Activated naive CD4-positive, alpha-beta T cell treated with anti-CD3 and anti-CD28 coated beads, Interleukin-2, amount 10 ng/mL, durations not matched to agents 7 days and 5 days (primary cell): ENCODE data around the gene HDDC3.

Experiments used
- CTCF ChIA-PET: fragments of 350-600 bp; sonication (Branson Sonifier 250); formaldehyde crosslinking; loops from one replicate; lab custom pipeline; 2021; ENCODE audit warnings: antibody characterized with exemption; lab: Charles Lee
- DNase-seq: peaks from one replicate; pipeline ENCODE4 v3.0.0-alpha.2; 2020
- H3K27ac Mint-ChIP-seq: one replicate; pipeline ENCODE4 v1.8.0; 2021; ENCODE audit warnings: mild to moderate bottlenecking, moderate library complexity, mixed read lengths
- H3K27me3 Mint-ChIP-seq: one replicate; pipeline ENCODE4 v1.8.0; 2021; ENCODE audit warnings: mild to moderate bottlenecking, mixed read lengths
- H3K36me3 Mint-ChIP-seq: one replicate; pipeline ENCODE4 v1.8.0; 2021; ENCODE audit warnings: mixed read lengths
- H3K4me1 Mint-ChIP-seq: one replicate; pipeline ENCODE4 v1.8.0; 2021; ENCODE audit warnings: mixed read lengths
- H3K4me3 Mint-ChIP-seq: one replicate; pipeline ENCODE4 v1.8.0; 2021; ENCODE audit warnings: mild to moderate bottlenecking, moderate library complexity, mixed read lengths
- H3K9me3 Mint-ChIP-seq: one replicate; pipeline ENCODE4 v1.8.0; 2021; ENCODE audit warnings: mixed read lengths

The HDDC3 gene

DNA sequence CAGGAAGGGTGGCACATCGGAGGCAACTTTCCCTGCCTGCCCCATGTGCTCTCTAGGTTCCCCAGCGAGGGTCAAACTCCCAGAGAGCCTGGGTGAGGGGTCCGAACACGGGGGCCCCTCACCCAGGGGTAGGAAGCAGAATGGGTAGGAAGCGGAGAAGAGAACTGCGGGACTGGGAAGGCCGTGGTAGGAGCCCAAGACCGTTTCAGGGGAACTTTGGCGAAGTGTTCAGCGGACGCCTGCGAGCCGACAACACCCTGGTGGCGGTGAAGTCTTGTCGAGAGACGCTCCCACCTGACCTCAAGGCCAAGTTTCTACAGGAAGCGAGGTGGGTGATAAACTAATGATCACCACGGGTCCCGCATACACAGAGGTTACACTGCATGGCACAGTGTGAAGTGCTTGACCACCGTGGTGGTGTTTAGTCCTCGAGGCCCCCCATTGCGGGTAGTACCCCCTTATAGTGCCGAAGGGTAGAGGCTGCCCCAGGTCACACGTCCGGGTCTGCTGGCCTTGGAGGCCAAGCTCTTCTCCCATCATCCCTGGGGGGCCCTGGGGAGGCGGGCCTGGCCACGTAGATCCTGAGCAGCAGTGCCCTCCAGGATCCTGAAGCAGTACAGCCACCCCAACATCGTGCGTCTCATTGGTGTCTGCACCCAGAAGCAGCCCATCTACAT lies 39.7 kb downstream of the HDDC3 start:
- no peaks in the 10 kb centered on the region for H3K9me3 Mint-ChIP-seq
- H3K4me1 Mint-ChIP-seq, result no peaks in the 10 kb centered on the region
- no peak overlapping the region for H3K4me3 Mint-ChIP-seq
- H3K36me3 Mint-ChIP-seq, result peaks cover 8% of the 10 kb centered on the region
- CTCF ChIA-PET, result interaction anchor here (1.5 to 7.3 kb wide), 2 partner anchors 41 to 573 kb away, joined by 3 to 51 read pairs; partner anchors contain the start of genes HDDC3 and UNC45A
- H3K27ac Mint-ChIP-seq, result no peak overlapping the region
- H3K27me3 Mint-ChIP-seq, result peaks cover under 1% of the 10 kb centered on the region
- DNase-seq, result no peak

DNA sequence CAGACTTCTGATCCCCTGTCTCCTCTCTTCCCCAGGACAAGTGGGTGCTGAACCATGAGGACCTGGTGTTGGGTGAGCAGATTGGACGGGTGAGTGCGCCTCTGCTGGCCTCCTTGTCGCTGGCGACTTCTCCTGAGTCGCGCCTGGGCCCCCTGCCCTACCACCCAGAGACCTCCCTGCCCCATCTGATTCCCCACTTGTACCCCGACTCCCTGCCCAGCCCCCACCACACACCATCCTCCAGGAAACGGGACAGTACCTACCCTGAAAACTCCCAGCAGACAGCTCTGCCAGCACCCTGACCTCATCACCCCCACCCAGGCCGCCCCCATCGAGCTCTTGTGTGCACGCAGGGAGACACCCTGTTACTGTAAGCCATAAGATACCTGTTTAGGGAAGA lies 40.3 kb downstream of the HDDC3 start:
- Mint-ChIP-seq H3K27ac (peak overlapping the region; percentile 33), H3K4me1 (no peaks in the 10 kb centered on the region), H3K36me3 (peaks cover 8% of the 10 kb centered on the region), H3K4me3 (no peak overlapping the region), H3K27me3 (no peaks in the 10 kb centered on the region), H3K9me3 (no peaks in the 10 kb centered on the region)
- CTCF ChIA-PET, result no interaction called here
- DNase-seq, result no peak

DNA sequence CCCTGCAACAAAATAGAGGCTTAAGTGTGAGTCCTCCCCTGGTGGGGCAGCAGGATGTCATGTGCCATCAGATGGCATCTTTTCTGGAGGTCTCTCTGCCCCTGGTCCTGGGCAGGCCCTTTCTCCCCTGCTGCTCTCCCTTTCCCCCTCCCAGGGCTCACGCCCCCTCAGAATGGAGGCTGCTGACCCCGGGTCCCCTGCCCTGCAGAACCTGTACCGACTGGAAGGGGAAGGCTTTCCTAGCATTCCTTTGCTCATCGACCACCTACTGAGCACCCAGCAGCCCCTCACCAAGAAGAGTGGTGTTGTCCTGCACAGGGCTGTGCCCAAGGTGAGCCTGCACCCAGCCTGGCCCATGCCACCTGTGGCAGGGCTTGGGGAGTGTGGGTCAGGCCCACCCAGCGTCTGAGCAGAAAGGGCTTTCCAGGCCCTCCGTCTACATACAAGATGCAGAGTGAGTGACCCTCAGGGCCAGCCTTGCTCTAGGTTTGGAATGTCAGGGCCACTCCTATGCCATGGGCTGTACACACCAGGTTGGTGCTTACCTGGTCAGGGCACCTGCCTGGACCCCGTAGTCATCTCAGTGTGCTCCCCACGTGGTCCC lies 40.9 kb downstream of the HDDC3 start:
- CTCF ChIA-PET, result interaction anchor here (1.7 kb wide), 1 partner anchor 11 kb away, joined by 6 read pairs; the partner anchor contains the start of gene MAN2A2
- no peak overlapping the region for H3K4me3 Mint-ChIP-seq
- DNase-seq, result no peak
- peak overlapping the region; percentile 33 for H3K27ac Mint-ChIP-seq
- H3K9me3 Mint-ChIP-seq, result no peaks in the 10 kb centered on the region
- H3K27me3 Mint-ChIP-seq, result no peaks in the 10 kb centered on the region
- H3K36me3 Mint-ChIP-seq, result peaks cover 7% of the 10 kb centered on the region
- H3K4me1 Mint-ChIP-seq, result peaks cover under 1% of the 10 kb centered on the region

DNA sequence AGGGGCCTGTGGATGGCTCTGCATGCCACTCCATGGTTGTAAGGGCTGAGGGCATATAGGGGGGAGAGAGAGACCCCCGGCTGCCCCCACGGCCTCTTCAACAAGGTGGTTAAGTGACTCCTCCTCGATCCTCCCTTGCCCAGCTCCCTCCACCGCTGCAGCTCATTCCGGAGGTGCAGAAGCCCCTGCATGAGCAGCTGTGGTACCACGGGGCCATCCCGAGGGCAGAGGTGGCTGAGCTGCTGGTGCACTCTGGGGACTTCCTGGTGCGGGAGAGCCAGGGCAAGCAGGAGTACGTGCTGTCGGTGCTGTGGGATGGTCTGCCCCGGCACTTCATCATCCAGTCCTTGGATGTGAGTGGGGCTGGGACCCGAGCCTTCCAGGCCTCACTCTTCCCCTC lies 41.5 kb downstream of the HDDC3 start:
- H3K27me3 Mint-ChIP-seq, result no peaks in the 10 kb centered on the region
- no peaks in the 10 kb centered on the region for H3K9me3 Mint-ChIP-seq
- peaks cover 5% of the 10 kb centered on the region for H3K36me3 Mint-ChIP-seq
- peaks cover 7% of the 10 kb centered on the region for H3K4me1 Mint-ChIP-seq
- CTCF ChIA-PET, result interaction anchor here (1.7 kb wide), 1 partner anchor 11 kb away, joined by 6 read pairs; the partner anchor contains the start of gene MAN2A2
- no peak for DNase-seq
- H3K4me3 Mint-ChIP-seq, result no peak overlapping the region
- H3K27ac Mint-ChIP-seq, result no peak overlapping the region

DNA sequence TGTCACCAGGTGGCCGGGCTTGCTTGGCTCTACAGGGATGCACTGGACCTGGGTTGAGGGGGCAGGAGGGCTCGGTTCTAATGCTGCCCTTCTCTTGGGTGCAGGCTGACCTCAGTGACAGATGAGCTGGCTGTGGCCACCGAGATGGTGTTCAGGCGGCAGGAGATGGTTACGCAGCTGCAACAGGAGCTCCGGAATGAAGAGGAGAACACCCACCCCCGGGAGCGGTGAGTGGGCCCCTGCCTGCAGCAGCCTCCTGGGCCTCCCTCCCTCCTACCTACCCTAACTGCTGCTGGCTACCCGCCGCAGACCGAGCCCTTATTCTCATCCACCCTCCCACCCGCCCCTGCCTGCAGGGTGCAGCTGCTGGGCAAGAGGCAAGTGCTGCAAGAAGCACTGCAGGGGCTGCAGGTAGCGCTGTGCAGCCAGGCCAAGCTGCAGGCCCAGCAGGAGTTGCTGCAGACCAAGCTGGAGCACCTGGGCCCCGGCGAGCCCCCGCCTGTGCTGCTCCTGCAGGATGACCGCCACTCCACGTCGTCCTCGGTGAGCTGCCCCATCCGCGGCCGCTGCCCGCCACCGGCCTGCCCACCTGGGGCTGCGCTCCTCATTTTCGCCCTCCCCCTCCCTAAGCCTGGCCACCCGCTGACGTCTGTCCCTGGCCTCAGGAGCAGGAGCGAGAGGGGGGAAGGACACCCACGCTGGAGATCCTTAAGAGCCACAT lies 42.5 kb downstream of the HDDC3 start:
- CTCF ChIA-PET, result interaction anchor here (0.8 to 2.8 kb wide), 4 partner anchors 12 to 242 kb away, joined by 3 to 14 read pairs (median 5); partner anchors contain the start of gene MAN2A2
- Mint-ChIP-seq H3K36me3 (peaks cover 1% of the 10 kb centered on the region), H3K4me3 (no peak overlapping the region), H3K9me3 (no peaks in the 10 kb centered on the region), H3K27ac (no peak overlapping the region), H3K4me1 (peaks cover 16% of the 10 kb centered on the region), H3K27me3 (no peaks in the 10 kb centered on the region)
- no peak for DNase-seq

DNA sequence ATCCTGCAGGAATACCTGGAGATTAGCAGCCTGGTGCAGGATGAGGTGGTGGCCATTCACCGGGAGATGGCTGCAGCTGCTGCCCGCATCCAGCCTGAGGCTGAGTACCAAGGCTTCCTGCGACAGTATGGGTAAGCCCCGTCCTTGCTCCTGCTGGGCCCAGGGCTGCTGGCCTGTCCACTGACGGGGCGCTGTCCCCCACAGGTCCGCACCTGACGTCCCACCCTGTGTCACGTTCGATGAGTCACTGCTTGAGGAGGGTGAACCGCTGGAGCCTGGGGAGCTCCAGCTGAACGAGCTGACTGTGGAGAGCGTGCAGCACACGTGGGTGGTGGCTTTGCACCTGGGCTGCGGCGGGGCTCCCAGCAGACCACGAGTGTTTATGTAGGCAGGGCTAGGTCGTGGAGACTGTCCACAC lies 43.0 kb downstream of the HDDC3 start:
- no peak for DNase-seq
- no peak overlapping the region for H3K27ac Mint-ChIP-seq
- CTCF ChIA-PET, result interaction anchor here (0.8 to 2.8 kb wide), 4 partner anchors 13 to 241 kb away, joined by 3 to 14 read pairs (median 5); partner anchors contain the start of gene MAN2A2
- no peaks in the 10 kb centered on the region for H3K9me3 Mint-ChIP-seq
- H3K36me3 Mint-ChIP-seq, result peaks cover 1% of the 10 kb centered on the region
- H3K4me1 Mint-ChIP-seq, result peaks cover 20% of the 10 kb centered on the region
- H3K27me3 Mint-ChIP-seq, result no peaks in the 10 kb centered on the region
- H3K4me3 Mint-ChIP-seq, result no peak overlapping the region

DNA sequence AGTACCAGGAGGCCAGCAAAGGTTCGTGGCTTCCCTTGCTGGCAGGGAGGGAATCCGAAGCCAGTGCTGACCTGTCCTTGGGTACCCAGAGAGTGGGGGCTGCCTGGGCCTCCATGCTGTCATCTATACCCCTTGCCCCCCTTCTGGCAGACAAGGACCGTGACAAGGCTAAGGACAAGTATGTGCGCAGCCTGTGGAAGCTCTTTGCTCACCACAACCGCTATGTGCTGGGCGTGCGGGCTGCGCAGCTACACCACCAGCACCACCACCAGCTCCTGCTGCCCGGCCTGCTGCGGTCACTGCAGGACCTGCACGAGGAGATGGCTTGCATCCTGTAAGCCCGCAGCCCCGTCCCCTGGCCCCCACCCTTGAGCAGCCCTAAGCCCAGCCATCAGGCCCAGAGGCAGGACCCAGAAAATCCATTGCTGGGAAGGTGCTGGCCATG lies 45.3 kb downstream of the HDDC3 start:
- DNase-seq, result no peak
- Mint-ChIP-seq H3K36me3 (peaks cover 3% of the 10 kb centered on the region), H3K4me1 (peaks cover 32% of the 10 kb centered on the region), H3K27me3 (no peaks in the 10 kb centered on the region), H3K27ac (no peak overlapping the region), H3K4me3 (no peak overlapping the region), H3K9me3 (no peaks in the 10 kb centered on the region)
- CTCF ChIA-PET, result interaction anchor here (0.8 to 4.4 kb wide), 9 partner anchors 9 to 238 kb away, joined by 4 to 78 read pairs (median 11); partner anchors contain the start of gene HDDC3

DNA sequence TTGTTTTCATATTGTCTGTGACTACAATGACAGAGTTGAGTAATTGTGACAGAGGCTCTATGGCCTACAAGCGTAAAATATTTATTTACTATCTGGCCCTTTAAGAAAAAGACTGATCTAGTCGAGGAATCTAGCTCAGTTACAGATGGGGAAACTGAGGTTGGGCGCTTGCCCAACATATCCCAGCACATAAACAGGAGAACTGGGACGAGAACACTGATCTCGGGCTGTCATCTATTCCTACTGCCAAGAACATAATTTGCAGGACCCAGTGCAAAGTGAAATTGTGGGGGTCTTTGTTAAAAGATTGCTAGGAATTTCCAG lies 46.1 kb downstream of the HDDC3 start:
- H3K9me3 Mint-ChIP-seq, result no peaks in the 10 kb centered on the region
- H3K27ac Mint-ChIP-seq, result no peak overlapping the region
- no peak for DNase-seq
- peaks cover 3% of the 10 kb centered on the region for H3K36me3 Mint-ChIP-seq
- H3K4me1 Mint-ChIP-seq, result peaks cover 32% of the 10 kb centered on the region
- no peak overlapping the region for H3K4me3 Mint-ChIP-seq
- CTCF ChIA-PET, result interaction anchor here (0.7 to 4.4 kb wide), 36 partner anchors 10 to 593 kb away, joined by 3 to 78 read pairs (median 5); partner anchors contain the start of genes BLM and HDDC3
- H3K27me3 Mint-ChIP-seq, result no peaks in the 10 kb centered on the region

DNA sequence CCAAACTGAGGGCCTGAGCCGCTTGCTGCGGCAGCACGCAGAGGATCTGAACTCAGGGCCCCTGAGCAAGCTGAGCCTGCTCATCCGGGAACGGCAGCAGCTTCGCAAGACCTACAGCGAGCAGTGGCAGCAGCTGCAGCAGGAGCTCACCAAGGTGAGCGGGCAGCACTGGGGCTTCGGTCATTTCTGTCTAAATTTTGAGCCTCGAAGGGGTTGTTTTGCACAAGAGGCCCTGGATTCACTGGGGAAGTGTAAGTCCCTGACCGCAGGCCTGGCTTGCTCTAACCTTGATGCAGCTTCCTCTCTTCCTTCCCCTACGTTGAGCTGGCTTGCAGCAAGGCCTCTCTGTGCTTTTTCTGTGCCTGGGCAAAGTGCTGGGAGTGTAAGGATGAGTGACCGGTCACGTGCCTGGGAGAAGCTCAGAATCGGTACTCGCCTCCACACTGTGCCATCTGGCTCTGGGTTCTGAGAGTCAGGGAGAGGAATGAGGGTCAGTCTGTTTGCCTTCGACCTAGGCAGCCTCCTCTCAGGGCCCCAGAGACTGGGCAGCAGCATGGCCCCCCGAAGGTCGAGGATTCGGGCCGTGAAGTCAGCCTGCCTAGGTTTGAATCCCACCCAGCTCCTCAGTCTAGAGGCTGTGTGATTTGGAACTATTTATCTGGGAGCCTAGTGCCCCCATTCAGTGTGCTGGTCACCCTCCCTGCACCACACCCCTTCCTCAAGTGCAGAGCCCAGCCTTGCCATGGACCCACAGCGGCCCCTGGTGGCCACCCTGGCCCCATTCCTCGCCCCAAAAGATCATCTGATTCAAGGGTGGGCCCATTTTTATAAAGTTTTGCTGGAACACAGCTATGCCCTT lies 46.7 kb downstream of the HDDC3 start:
- Mint-ChIP-seq H3K4me3 (peak overlapping the region; percentile 35), H3K36me3 (peaks cover 3% of the 10 kb centered on the region), H3K27me3 (no peaks in the 10 kb centered on the region), H3K4me1 (peaks cover 32% of the 10 kb centered on the region), H3K27ac (peak overlapping the region; percentile 82), H3K9me3 (no peaks in the 10 kb centered on the region)
- peak; percentile 87 for DNase-seq
- CTCF ChIA-PET, result interaction anchor here (0.6 to 4.4 kb wide), 54 partner anchors 9 to 592 kb away, joined by 3 to 78 read pairs (median 4); partner anchors contain the start of genes BLM and HDDC3

DNA sequence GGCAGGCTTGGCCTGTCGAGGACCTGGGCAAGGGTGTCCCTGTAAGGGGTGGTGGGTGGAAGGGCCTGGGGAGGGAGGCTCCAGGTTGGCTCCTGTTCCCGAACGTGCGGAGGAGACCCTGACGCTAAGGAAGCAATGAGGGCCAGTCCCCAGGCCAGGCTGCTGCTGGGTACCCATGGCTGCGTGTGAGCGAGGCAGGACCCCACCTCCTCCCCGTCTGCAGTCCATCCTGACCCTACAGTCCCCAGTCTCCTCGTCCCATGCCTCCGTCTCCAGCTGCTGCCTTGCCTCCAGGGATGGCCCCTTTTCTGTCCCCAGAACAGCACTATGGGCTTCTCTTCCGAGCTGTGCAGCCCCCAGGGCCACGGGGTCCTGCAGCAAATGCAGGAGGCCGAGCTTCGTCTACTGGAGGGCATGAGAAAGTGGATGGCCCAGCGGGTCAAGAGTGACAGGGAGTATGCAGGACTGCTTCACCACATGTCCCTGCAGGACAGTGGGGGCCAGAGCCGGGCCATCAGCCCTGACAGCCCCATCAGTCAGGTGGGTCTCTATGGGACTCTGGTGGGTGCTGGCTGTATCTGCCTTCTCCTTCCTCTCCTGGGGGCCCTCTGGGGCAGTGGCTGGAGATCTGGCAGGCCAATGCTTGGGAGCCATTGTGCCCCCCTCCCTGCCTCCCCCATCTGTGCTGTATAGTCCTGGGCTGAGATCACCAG lies 47.5 kb downstream of the HDDC3 start:
- Mint-ChIP-seq H3K27ac (peak overlapping the region; percentile 82), H3K36me3 (peaks cover 6% of the 10 kb centered on the region), H3K4me3 (peak overlapping the region; percentile 24), H3K27me3 (no peaks in the 10 kb centered on the region), H3K4me1 (peaks cover 32% of the 10 kb centered on the region), H3K9me3 (no peaks in the 10 kb centered on the region)
- DNase-seq, result no peak
- CTCF ChIA-PET, result interaction anchor here (0.6 to 4.4 kb wide), 45 partner anchors 9 to 592 kb away, joined by 3 to 78 read pairs (median 5); partner anchors contain the start of genes BLM and HDDC3

DNA sequence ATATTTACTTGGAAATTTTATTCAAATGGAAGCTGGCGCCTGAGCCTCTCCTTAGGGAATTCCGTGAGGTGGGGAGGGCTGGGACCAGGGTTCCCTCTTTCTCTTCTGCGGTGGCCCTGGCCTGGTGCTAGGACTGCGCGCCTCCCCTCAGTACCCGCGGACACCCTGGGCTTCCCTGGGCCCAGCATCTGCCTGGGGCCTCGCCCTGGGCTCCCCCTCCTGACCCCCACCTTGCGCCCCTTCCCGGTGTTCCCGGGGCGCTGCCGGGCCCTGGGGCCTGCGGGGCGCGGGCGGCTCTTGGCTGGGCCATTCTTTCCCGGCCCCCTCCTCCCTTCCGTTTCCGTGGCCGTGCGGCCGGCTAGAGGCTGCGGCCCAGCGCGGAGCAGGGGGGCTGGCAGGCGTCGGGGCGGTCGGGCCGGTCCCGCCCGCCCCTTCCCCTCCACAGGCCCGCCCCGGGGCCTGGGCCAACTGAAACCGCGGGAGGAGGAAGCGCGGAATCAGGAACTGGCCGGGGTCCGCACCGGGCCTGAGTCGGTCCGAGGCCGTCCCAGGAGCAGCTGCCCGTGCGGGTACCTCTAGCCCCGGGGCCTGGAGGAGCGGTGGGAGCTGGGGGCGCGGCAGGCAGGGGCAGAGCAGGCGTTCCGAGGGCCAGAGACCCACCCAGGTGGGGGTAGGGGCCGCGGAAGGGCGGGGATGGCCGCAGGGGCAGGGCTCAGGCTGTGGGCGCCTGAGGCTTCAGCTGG lies 48.2 kb downstream of the HDDC3 start, which contains the start of gene FES:
Gene FES, plus strand, starts transcription at position 529 of the 743 bp plus-strand sequence. CDS start 542 bp downstream, outside the sequence.
- Mint-ChIP-seq H3K9me3 (no peaks in the 10 kb centered on the region), H3K4me1 (peaks cover 32% of the 10 kb centered on the region), H3K4me3 (peak within 1 kb of the TSS; percentile 40), H3K36me3 (peaks cover 13% of the 10 kb centered on the region), H3K27me3 (no peaks in the 10 kb centered on the region), H3K27ac (peak within 1 kb of the TSS; percentile 82)
- no peak for DNase-seq
- CTCF ChIA-PET, result interaction anchor here (1.2 to 4.4 kb wide), 11 partner anchors 8 to 564 kb away, joined by 4 to 78 read pairs (median 8); partner anchors contain the start of genes BLM and HDDC3

DNA sequence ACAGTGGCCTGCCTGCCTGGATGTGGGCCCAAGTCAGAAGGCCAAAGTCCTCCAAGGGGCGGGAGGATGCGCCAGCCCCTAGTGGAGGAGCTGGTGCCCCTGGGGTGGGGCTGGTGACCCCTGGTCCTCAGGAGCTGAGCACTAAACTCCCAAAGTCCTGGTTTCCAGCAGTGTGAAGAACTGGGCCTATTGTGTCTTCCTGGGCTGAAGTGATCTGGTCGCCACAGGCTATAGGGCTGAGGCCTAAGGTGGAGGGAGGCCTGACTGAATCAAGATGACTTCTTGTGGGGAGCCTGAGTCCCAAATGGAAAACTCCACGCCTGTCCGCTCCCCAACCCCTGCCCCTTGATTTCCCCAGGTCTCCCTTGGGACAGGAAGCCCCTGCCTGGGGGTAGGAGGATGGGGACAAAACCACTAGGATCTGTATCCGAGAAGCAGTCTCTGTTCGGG lies 48.8 kb downstream of the HDDC3 start:
- CTCF ChIA-PET, result interaction anchor here (4.4 kb wide), 1 partner anchor 235 kb away, joined by 78 read pairs; no protein-coding TSS in a partner anchor
- DNase-seq, result no peak
- Mint-ChIP-seq H3K4me1 (peaks cover 32% of the 10 kb centered on the region), H3K4me3 (peak overlapping the region; percentile 40), H3K36me3 (peaks cover 18% of the 10 kb centered on the region), H3K9me3 (no peaks in the 10 kb centered on the region), H3K27me3 (no peaks in the 10 kb centered on the region), H3K27ac (peak overlapping the region; percentile 62)
